GM18858 (cell line): ENCODE measurements around the gene CSNK2A1.

Experiments
- ATAC-seq: cut with Tn5 transposase; IDR thresholded peaks from one replicate; pipeline ENCODE4 v1.9.1; 2021; ENCODE audit not compliant: unreplicated experiment

CSNK2A1 gene

GRCh38 chr20:433300-433975 lies 110.2 kb downstream of the CSNK2A1 start:
- ATAC-seq: peak; percentile 80

GRCh38 chr20:432677-433299 lies 110.8 kb downstream of the CSNK2A1 start:
- ATAC-seq: no peak

GRCh38 chr20:432208-432607 lies 111.4 kb downstream of the CSNK2A1 start:
- no peak for ATAC-seq

DNA sequence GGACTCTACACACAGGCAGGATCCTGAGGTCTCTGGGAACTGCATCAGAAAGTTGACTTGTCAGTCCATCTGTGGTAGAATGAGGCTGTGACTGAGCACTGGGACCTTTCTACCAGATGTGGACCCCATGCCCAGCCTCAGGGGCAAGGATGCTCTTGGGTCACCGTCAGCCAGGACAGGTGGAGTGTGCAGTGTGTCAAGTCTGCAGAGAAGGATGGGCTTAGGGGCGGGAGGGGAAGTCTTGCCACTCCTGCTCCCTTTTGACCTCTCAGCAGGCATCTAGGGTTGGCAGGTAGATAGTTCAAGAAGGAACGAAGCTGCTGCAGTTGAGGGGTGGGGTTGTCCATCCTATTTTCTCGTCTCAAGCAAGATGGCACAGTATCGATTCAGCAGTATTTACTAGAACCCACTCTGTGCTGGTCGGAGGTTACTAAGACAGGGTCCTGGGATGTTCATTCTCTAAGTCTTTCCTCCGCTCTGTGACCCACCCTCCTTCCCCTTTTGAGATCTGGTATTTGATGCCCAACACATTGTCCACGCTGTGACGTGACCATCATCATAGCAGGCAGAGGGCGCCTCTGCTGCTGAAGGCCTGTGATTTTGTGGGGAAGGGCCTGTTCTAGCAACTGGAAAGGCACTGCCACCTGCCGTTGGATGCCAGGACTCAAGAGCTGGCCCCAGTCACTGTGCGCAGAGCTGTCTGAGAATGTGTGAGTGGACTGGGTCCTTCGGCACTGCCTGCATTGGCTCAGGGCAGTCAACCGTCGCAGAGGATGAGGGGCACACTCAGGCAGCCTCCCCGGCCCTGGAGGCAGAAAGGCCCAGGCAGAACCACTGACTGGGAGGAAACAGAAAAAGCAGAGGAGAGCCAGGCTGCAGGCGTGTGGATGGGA lies 112.3 kb downstream of the CSNK2A1 start:
- ATAC-seq: no peak

DNA sequence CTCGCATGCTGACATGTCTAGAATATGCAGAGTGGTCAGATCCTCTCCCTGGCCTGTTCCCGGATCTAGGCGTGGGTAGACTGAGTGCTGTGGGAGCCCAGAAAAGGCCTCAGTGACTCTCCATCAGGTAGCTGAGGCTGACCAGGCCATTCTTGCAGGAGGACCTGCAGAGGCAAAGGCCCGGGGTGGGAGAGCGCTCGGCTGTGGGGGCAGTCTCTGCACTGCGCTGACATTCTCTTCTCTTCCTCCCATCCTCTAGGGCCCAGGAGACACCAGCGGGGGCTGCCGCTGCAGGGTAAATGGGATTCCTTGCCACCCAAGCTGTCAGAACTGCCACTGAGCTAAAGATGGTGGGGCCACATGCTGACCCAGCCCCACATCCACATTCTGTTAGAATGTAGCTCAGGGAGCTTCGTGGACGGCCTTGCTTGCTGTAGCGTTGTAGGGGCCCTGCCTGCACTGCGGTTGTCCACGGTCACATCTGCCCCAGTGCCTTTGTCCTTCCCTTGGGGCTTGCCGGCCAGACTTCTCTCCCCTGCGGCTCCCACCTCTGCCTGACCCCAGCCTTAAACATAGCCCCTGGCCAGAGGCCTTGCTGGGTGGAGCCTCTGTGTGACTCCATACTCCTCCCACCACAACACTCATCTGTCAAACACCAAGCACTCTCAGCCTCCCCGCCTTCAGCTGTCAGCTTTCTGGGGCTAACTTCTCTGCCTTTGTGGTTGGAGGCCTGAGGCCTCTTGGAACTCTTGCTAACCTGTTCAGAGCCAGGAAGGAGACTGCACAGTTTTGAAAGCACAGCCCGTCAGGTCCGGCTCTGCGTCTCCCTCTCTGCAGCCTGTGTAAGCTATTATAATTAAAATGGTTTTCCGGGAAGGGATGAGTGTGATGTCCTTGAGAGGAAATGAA lies 113.2 kb downstream of the CSNK2A1 start:
- no peak for ATAC-seq

DNA sequence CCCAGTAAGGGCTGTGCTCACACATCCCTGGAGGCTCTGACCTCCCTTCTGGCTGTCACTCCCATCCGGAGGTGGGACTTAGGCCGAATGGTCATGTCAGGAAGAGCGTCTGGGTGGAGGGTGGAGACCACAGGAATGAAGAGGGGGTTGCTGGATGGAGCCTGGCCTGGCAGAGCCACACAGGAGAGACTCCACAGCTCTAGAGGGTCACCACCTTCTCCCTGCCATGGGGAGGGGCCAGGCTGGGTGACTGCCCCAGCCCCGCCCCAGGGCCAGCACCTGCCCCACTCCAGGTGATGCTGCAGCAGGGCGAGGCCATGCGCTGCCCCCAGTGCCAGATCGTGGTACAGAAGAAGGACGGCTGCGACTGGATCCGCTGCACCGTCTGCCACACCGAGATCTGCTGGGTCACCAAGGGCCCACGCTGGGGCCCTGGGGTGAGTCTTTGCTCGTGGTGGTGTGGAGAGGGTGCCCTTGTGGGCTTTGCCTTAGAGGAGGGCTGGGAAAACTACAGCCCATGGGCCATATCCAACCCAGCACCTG lies 114.9 kb downstream of the CSNK2A1 start:
- ATAC-seq: no peak

DNA sequence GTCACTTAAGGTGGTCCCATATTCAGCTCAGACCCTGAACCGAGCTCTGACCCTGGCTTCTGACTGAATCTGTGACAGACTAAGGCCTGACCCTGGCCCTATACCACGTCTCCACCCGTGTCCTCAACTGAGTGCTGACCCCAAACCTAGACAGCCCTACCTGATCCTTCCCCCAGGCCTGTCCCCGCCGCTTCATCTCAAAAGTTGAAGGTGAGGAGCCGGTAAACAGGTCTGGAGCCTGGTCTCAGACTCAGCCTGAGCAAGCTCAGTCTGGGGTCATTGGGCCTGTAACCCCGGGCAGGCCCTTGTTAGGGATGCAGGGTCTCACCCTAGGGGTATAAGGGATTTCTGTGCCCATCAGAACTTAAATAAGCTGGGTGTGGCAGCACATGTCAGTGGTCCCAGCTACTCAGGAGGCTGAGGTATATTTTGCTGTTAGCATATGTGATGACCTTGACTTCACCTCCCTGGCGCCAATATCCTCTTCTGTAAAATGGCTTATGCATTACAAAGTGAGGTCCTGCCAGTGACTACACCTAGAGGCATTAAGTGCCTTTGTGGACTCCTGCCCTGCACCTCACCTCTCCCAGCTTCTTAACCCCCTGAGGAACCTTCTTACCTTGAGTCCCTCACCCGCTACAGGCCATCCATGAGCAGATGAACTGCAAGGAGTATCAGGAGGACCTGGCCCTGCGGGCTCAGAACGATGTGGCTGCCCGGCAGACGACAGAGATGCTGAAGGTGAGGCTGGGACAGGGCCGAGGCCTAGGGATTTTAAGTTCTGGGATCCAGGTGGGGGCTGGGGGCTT lies 115.5 kb downstream of the CSNK2A1 start:
- ATAC-seq: no peak

DNA sequence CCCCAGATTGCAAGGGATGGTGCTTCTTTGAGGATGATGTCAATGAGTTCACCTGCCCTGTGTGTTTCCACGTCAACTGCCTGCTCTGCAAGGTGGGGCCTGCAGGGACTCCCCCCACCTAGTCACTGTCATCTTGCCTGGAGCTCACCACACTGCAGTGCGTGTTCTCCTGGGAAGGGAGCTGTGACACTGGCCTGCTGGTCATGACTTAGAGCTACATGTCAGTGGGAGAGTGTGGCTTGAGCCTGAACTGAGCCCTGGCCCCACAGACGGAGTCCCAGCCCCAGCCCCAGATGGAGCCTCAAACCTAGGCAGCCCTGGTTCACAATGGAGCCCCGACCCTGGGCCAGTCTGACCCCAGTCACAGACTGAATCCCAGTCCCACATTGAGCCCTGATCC lies 116.2 kb downstream of the CSNK2A1 start:
- no peak for ATAC-seq

DNA sequence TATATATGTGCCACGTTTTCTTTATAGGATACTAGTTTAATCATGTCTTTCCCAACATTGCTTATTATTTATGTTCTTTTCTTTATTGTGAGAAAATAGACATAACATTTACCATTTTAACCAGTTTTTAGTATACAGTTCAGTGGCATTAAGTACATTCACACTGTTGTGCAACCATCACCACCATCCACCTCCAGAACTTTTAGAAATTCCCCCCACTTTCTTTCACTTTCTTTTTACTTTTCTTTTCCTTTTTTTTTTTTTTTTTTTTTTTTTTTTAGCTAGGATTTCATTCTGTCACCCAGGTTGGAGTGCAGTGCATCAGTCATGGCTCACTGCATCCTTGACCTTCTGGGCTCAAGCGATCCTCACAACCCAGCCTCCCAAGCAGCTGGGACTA lies 117.0 kb downstream of the CSNK2A1 start:
- no peak for ATAC-seq
